Neural crest cell (in vitro differentiated cells): ENCODE measurements around the gene ATRN. TPM values are rescaled to one million over a fixed set of nuclear protein-coding genes. Genes with fewer than 3 reads are reported as not detected.
A peak's percentile ranks its signal among the peaks of the same experiment; 100 is the strongest.

ENCODE experiments used
- DNase-seq: peaks from one replicate; pipeline ENCODE4 v3.0.0; 2021; ENCODE audit warnings: low read depth, mixed read lengths, low spot score
- H3K27ac Mint-ChIP-seq: one replicate; pipeline ENCODE4 v1.8.0; 2021; ENCODE audit warnings: mild to moderate bottlenecking, mixed read lengths; ENCODE audit not compliant: unreplicated experiment
- H3K27me3 Mint-ChIP-seq: 2 replicates; pipeline ENCODE4 v1.8.0; 2021; ENCODE audit warnings: low read depth, mild to moderate bottlenecking, mixed read lengths
- H3K36me3 Mint-ChIP-seq: 2 replicates; pipeline ENCODE4 v1.8.0; 2021; ENCODE audit warnings: low read depth, mild to moderate bottlenecking, mixed read lengths
- H3K4me1 Mint-ChIP-seq: 2 replicates; pipeline ENCODE4 v1.8.0; 2021; ENCODE audit warnings: mixed read lengths
- H3K4me3 Mint-ChIP-seq: one replicate; pipeline ENCODE4 v1.8.0; 2021; ENCODE audit warnings: mild to moderate bottlenecking, mixed read lengths
- H3K9me3 Mint-ChIP-seq: 2 replicates; pipeline ENCODE4 v1.8.0; 2021; ENCODE audit warnings: mixed read lengths
- total RNA-seq: library from RNA; stranded (reverse); gene quantifications from 2 replicates; pipeline ENCODE4 v1.2.1, GENCODE V29; 2021
- TF ChIP-seq, protein P1 (sequence below): fragments of 200-600 bp; sonication (generic); conservative IDR thresholded peaks from 2 replicates; pipeline ENCODE4 v1.5.0; 2021; ENCODE audit warnings: antibody characterized with exemption, mild to moderate bottlenecking

Gene ATRN
- total RNA-seq, 1 donor from 2014 or later: 28.6 TPM

- H3K36me3 Mint-ChIP-seq: no peaks in the 10 kb centered on the region
These were observed 89.8 kb downstream of the ATRN start for GRCh38 chr20:3560578-3560977.

GRCh38 chr20:3563133-3563532 is 92.3 kb downstream of the ATRN start:
- no peak overlapping the region for H3K27ac Mint-ChIP-seq
- no peaks in the 10 kb centered on the region for H3K27me3 Mint-ChIP-seq

More at GRCh38 chr20:3560578-3560977, 89.8 kb downstream of the ATRN start:
- no peak for DNase-seq
- Mint-ChIP-seq H3K9me3 (no peaks in the 10 kb centered on the region), H3K27me3 (no peaks in the 10 kb centered on the region), H3K27ac (no peak overlapping the region), H3K4me3 (no peak overlapping the region), H3K4me1 (peaks cover 5% of the 10 kb centered on the region)
- TF ChIP-seq, protein P1, sequence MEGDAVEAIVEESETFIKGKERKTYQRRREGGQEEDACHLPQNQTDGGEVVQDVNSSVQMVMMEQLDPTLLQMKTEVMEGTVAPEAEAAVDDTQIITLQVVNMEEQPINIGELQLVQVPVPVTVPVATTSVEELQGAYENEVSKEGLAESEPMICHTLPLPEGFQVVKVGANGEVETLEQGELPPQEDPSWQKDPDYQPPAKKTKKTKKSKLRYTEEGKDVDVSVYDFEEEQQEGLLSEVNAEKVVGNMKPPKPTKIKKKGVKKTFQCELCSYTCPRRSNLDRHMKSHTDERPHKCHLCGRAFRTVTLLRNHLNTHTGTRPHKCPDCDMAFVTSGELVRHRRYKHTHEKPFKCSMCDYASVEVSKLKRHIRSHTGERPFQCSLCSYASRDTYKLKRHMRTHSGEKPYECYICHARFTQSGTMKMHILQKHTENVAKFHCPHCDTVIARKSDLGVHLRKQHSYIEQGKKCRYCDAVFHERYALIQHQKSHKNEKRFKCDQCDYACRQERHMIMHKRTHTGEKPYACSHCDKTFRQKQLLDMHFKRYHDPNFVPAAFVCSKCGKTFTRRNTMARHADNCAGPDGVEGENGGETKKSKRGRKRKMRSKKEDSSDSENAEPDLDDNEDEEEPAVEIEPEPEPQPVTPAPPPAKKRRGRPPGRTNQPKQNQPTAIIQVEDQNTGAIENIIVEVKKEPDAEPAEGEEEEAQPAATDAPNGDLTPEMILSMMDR: no peak

DNA sequence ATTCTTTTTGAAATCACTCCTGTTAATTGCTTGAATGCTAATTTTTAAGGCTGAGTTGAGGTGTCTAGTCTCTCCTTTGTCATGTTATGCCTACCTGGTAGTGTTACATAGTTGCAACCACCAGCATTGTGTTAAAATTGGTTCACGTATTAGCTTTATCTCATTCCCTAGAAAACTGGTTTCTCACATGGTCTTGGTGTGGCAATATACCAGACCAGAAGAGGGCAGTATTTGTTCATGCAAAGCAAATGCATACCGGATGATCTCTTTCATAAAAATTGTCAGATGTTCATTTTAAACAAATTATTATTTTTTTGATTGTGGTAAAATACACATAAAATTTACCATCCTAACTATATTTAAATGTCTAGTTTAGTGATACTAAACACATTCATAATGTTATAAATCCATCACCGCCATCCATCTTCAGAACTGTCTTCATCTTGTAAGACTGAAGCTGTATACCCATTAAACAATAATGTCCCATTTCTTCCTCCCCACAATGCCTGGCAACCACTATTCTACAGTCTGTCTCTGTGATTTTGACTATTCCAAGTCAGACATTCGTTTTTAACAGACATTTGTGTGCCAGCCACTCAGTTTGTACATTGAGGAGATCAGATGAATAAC is 92.8 kb downstream of the ATRN start:
- no peaks in the 10 kb centered on the region for H3K27me3 Mint-ChIP-seq
- no peak for DNase-seq
- H3K4me1 Mint-ChIP-seq: no peaks in the 10 kb centered on the region
- H3K27ac Mint-ChIP-seq: no peak overlapping the region
- TF ChIP-seq, protein P1: peak; percentile 84
- no peak overlapping the region for H3K4me3 Mint-ChIP-seq
- H3K9me3 Mint-ChIP-seq: no peaks in the 10 kb centered on the region
- peaks cover 2% of the 10 kb centered on the region for H3K36me3 Mint-ChIP-seq

More at GRCh38 chr20:3563133-3563532, 92.3 kb downstream of the ATRN start:
- TF ChIP-seq, protein P1: no peak
- Mint-ChIP-seq H3K9me3 (no peaks in the 10 kb centered on the region), H3K4me1 (no peaks in the 10 kb centered on the region), H3K4me3 (no peak overlapping the region), H3K36me3 (peaks cover 2% of the 10 kb centered on the region)
- no peak for DNase-seq

- H3K4me1 Mint-ChIP-seq: peaks cover 7% of the 10 kb centered on the region
- no peak for DNase-seq
- no peaks in the 10 kb centered on the region for H3K9me3 Mint-ChIP-seq
- no peak overlapping the region for H3K27ac Mint-ChIP-seq
- H3K36me3 Mint-ChIP-seq: peaks cover 2% of the 10 kb centered on the region
- no peaks in the 10 kb centered on the region for H3K27me3 Mint-ChIP-seq
- no peak overlapping the region for H3K4me3 Mint-ChIP-seq
- TF ChIP-seq, protein P1: no peak
These were observed 95.0 kb downstream of the ATRN start for GRCh38 chr20:3565851-3566250.

DNA sequence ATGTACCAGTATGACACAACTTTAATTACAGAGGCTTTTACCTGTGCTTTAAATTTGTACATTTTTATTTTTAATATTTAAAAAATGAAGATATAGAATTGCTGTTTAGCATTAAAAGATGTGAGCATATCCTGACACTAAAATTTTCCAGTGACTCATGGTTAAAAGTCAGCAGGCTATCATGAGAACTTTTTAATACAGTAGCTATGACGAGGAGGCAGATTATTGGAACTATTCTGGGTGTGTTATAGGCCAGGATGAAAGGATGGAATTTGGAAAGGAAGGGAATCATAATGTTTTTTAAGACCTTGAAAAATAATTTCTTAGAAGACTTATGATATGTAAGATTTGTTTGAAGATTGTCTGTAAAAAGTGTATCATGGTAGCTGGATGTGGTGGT is 101.3 kb downstream of the ATRN start:
- TF ChIP-seq, protein P1: no peak
- Mint-ChIP-seq H3K4me1 (peaks cover 12% of the 10 kb centered on the region), H3K36me3 (peaks cover 6% of the 10 kb centered on the region), H3K27ac (no peak overlapping the region), H3K27me3 (no peaks in the 10 kb centered on the region), H3K9me3 (no peaks in the 10 kb centered on the region), H3K4me3 (no peak overlapping the region)
- DNase-seq: no peak
